GM23338 (cell line): Measurements from ENCODE around the gene DACH1.

Experiments
- CTCF ChIP-seq, 2 experiments: fragments of 200-600 bp in 1 of 2; sonication (generic) in 1 of 2; conservative IDR thresholded peaks; 2 replicates each; pipeline versions ENCODE4 v1.5.1 to v1.6.1; 2016 to 2017; ENCODE audit warnings: antibody characterized with exemption in 2 of 2, low read depth in 2 of 2, mild to moderate bottlenecking in 2 of 2, moderate library complexity in 1 of 2
- EZH2 ChIP-seq: fragments of 200-600 bp; sonication (generic); IDR thresholded peaks from one replicate; pipeline ENCODE4 v1.8.0; 2017; ENCODE audit warnings: antibody characterized with exemption, mild to moderate bottlenecking, low read depth; ENCODE audit not compliant: unreplicated experiment

- TF ChIP-seq EZH2, result no peak
- no peak for TF ChIP-seq CTCF (conservative IDR thresholded peaks at IDR 0.05; ENCODE audit: low read depth in 2 of 2)
These were observed 46.3 kb downstream of the DACH1 start for GRCh38 chr13:71820699-71821098.
